ENCODE results near the gene LRCH1.

DNA sequence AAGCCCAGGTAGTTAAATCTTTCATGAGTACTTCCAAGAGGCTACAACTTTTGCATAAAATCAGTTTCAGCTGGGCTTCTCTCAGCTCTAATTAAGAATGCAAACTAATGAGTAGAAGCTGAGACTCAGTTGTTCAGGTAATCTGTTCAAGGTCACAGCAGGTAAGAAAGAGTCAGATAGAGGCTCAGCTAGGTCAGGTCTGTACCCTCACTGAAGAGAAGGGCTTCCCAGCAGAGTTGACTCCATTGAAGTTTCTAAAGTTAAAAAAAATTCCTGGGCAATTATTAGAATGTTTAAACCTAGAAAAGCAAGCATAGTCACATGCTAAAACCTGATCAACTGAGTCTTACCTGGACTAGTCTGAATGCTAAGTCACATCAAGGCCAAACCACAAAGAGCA, 201.8 kb downstream of the LRCH1 start:
- TF ChIP-seq POLR2A (IDR thresholded peaks at IDR 0.05) (no peak), CTCF (IDR thresholded peaks at IDR 0.05) (no peak)
